Coronary artery (tissue), 2 donors: ENCODE data around the gene SLC6A18.

Source experiments
- DNase-seq: peaks from one replicate; pipeline ENCODE4 v3.0.0-alpha.2; 2017; ENCODE audit warnings: low spot score
- H3K27ac ChIP-seq, 2 donors: fragments of 200-600 bp; sonication (generic); one replicate each; pipeline ENCODE4 v1.5.1; 2016 to 2019
- H3K4me3 ChIP-seq: fragments of 200-600 bp; sonication (generic); 2 replicates; pipeline ENCODE4 v1.5.1; 2016; ENCODE audit warnings: mild to moderate bottlenecking, moderate library complexity
- CTCF ChIP-seq: fragments of 200-600 bp; sonication (generic); IDR thresholded peaks from one replicate; pipeline ENCODE4 v1.5.1; 2019; ENCODE audit warnings: antibody characterized with exemption

SLC6A18 gene

DNA sequence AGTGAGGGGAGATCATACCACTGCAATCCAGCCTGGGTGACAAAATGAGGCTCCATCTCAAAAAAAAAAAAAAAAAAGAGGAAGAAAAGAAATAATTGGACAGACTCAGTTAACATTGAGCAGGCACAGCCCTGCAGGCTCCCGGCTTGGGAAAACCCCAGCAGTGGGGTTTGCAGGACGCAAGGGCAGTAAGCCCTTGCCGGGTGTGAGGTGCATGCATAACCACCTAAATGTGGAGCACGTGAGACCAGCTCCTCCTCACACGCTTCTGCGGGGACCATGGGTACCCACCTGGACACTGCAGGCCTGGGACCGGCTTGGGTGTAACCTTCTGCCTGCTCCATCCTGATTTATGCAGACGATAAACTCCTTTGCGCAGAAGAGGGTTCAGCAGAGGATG is 4.8 kb upstream of the SLC6A18 start:
- DNase-seq = no peak
- no peak overlapping the region for H3K4me3 ChIP-seq
- TF ChIP-seq CTCF = no peak
- H3K27ac ChIP-seq = no peak overlapping the region

- DNase-seq = no peak
- no peak for TF ChIP-seq CTCF
- Histone ChIP-seq H3K27ac (no peak overlapping the region), H3K4me3 (no peak overlapping the region)
These were observed 4.3 kb upstream of the SLC6A18 start for GRCh38 chr5:1220831-1221230.

- no peak overlapping the region for H3K27ac ChIP-seq
- DNase-seq = no peak
- no peak for TF ChIP-seq CTCF
- no peak overlapping the region for H3K4me3 ChIP-seq
These were observed 3.5 kb upstream of the SLC6A18 start for GRCh38 chr5:1221721-1222120.

DNA sequence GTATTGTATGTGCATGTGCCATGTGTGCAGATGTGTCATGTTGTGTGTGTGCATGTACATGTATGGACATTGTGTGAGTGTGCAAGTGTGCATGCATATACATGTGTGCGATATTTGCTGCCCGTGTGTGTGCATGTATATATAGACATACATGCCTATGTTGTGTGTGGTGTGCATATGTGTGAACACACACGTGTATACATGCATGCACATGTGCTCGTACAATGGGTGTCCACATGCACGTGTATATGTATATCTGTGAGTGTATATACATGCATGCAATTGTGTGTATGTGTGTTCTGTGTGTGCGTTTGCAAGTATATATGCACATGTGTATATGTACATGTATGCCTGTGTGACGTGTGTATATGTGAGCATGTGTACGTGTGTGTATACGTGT is 3.0 kb upstream of the SLC6A18 start:
- Histone ChIP-seq H3K27ac (no peak overlapping the region), H3K4me3 (no peak overlapping the region)
- no peak for TF ChIP-seq CTCF
- DNase-seq = no peak

- no peak for TF ChIP-seq CTCF
- Histone ChIP-seq H3K27ac (no peak overlapping the region), H3K4me3 (no peak overlapping the region)
- DNase-seq = no peak
These were observed 2.4 kb upstream of the SLC6A18 start for GRCh38 chr5:1222621-1223277.

- H3K4me3 ChIP-seq = no peak overlapping the region
- DNase-seq = no peak
- TF ChIP-seq CTCF = no peak
- H3K27ac ChIP-seq = no peak overlapping the region
These were observed 1.9 kb upstream of the SLC6A18 start for GRCh38 chr5:1223278-1223670.

GRCh38 chr5:1224631-1225030 is 550 bp upstream of the SLC6A18 start:
- TF ChIP-seq CTCF = no peak
- Histone ChIP-seq H3K4me3 (no peak overlapping the region), H3K27ac (no peak overlapping the region)
- no peak for DNase-seq
